GM21619 (cell line): ENCODE results near the gene STX16.

Experiments
- ATAC-seq: cut with Tn5 transposase; IDR thresholded peaks from one replicate; pipeline ENCODE4 v1.9.1; 2021; ENCODE audit not compliant: unreplicated experiment

Gene STX16

DNA sequence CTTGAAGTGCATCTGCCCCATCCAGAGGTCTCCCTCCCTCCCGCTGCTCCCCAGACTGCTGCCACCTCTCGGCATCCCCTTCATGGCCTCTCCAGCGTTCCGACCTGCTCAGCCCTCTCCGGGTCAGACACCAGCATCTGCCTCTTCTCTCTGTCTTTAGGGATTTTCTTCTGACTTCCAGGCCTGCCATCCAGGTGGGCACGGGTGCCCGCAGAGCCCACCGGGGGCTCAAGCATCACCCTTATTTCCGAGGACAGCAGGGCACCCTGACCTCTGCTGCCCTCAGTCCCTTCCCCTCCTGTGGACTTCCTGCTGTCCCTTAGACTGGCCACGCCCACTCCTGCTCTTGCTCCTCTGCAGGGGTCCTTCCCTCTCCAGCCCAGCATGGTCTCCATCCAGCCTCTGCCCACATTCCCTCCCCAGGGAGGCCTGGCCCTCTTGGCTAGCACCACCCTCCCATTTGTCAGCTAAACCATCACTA lies 44.9 kb downstream of the STX16 start:
- no peak for ATAC-seq

DNA sequence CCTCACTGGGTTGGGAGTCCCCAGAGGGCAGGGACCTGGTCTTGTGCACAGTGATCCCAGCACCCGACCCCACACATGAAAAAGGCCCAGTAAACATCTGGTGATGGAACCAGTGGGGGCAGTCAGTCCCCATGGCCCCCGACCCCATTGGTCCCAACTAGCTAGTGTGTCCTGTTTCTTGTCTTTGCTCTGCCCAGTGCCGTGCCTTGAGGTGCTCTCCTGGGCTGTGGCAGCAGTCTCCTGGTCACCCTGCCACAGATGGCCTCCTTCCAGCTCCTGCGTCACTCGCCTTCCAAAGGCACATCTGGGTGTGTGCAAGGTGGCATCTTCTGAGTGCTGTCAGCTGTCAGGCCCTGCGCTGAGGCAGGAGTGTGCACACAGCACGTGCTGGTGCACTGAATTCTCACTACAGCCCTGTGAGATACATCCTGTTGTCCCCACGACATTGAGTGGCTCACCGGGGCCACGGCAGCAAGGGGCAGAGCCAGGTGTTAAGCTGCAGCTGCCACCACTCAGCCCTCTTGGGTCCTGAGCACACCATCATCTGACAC lies 45.4 kb downstream of the STX16 start:
- ATAC-seq: no peak

DNA sequence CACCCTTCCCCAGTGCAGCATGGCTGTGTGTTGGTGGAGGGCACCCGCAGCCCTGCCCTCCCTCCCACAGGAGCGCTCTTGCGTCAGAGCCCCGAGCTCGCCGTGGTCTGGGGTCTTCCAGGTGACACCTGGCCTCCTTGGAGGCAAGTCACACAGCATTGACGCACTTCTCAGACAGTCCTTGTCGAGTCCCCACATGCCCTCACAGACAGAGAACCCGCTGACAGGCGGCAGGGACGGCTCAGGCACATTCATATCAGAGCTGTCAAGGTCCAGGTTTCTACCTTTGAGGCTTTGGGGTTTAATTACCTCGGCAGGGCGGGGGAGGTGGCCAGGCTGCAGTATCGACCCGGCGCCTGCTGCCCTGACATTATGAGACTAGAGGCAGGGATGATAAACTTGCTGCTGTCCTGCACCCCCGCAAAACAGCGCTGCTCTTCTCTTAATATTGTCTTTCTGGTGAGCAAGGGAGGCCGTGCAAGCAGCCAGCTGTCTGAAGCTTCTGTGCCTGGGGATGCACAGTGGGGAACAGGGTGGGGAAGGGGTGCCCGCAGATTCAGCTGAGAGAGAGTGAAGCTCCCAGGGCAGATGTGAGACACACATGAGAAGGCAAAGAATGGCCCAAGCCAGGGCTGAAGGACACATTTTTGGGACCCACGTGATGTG lies 46.3 kb downstream of the STX16 start:
- no peak for ATAC-seq

DNA sequence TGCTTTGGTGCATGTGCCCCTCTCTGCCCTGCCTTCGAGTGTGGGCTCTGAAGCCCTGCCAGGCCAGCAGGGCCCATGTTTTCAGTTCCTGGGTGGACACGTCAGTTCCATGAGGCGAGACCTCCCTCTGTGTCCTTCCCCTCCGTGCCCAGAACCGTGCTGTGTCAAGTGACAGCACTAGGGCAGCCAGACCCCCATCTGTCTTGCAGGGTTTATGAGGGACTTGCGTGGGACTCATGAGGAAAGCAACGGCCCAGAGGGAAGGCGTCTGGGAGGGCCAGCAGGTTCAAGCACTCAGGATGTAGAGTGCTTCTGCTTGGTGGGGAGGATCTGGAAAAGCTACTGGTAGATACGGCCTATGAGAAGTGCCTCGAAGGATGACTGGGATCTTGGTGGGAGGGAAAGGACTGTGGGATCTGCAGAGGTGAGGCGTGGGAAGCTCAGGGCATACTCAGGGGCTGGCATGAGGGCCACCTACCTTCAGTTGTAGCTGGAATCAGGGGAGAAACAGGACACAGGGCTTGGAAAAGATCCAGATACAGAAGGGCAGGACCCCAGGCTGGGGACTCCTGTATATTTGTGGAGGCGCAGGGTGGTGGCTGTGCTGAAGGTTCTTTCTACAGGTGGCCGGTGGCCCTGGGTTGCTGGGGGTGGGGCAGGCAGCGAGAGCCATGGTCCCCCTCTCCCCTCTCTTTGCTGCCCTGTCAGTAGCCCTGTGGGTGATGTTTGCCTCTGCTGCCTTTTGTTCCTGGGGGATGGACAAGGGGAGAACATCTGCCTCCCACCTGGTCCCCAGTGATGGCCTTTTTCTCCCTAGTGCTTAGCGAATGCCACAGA lies 47.0 kb downstream of the STX16 start:
- no peak for ATAC-seq

DNA sequence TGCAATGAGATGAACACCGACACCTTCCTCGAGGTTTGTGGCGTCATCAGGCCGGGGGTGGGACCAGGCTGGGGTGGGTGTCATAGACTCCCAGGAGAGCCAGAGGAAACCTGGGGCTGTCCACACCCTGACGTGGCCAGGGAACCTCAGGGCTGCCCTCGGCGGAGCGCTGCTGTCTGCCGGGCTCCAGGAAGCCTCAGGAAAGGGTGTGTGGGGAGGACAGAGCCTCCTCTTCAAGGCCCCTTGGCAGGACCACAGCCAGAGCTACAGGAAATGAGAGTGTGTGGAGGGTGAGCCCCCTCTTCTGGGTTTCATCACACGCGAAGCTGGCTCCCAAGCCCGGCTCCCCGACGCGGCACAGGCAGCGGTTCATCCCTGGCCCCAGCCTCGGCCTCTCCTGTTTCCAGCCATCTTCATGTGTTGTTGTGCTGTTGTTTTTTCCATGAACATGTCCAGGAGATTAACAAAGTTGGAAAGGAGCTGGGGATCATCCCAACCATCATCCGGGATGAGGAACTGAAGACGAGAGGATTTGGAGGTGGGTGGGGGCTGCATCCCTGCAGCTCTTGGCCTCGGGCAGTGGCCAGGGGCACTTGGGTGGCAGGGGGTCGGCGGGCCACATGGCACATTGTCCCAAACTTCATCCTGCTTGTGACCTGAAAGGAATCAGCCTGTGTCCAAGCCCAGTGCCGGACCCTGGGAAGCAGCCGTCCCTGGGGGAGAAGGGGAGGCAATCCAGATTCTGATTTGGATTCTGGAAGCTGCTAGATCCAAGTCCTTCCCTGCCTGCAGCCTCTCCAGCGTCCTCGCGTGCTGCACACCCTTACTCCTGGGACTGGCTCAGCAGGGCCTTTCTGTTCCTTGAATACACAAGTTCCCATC lies 47.9 kb downstream of the STX16 start:
- no peak for ATAC-seq

DNA sequence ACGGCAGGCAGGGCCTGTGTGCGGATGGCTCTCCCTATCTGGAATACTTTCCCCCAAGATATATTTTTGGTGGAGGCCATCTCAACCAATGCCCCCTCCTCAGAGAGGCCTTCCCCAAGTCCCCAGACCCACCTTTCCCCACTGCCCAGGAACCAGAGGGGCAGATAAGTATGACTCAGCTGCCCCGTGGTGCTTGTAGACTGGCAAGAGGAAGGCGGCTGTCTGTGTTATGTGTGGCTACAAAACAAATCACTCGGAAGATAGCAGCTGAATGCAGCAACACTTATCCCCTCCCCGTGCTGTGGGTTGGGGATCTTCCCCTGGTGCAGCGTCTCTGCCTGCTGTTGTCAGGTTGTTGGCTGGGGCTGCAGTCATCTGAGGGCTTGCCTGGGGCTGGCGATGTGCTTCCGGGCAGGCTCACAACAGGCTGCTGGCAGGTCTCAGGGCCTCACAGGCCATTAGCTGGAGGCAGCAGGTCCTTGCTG lies 48.6 kb downstream of the STX16 start:
- no peak for ATAC-seq

DNA sequence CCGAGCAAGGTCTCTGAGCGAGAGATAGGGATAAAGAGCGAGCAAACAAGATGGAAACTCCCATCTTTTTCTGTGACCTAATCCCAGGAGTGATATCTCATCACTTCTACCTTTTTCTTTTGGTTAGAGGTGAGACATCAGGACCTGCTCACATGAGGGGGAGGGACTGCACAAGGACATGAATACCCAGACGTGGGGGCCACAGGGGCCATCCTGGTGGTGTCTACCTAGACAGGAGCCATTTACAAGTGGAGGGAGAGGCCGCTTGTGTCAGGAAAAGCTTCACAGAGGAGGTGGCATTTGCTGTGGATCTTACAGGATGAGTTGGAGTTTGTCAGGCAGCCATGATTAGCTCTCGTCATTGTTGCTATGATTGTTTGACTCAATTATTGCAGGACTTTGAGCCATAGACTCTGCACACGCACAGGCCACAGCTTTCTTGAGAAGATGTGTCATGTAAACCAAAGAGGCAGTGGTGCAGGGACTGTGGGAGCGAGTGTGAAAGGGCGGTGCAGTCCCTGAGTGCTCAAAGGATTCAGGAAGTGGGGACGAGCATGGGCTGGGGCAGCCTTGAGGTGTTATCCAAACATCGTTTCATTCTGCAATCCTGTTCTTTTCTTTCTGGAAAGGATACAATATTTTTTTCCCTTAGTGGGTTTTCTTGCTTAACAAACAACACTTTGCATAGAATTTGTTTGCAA lies 49.2 kb downstream of the STX16 start:
- no peak for ATAC-seq

DNA sequence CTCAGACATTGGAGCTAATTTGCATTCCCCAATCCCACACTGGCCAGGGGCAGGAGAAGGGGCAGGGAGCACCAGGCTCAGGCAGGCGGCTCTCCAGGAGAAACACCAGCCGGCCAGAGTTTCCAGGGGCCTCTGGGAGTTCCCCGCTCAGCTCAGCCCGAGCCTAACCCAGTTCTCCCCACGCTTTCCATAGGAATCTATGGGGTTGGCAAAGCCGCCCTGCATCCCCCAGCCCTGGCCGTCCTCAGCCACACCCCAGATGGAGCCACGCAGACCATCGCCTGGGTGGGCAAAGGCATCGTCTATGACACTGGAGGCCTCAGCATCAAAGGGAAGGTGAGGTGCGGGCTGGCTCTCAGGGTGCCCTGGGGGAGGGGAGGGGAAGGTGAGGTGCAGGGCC lies 49.7 kb downstream of the STX16 start:
- no peak for ATAC-seq

DNA sequence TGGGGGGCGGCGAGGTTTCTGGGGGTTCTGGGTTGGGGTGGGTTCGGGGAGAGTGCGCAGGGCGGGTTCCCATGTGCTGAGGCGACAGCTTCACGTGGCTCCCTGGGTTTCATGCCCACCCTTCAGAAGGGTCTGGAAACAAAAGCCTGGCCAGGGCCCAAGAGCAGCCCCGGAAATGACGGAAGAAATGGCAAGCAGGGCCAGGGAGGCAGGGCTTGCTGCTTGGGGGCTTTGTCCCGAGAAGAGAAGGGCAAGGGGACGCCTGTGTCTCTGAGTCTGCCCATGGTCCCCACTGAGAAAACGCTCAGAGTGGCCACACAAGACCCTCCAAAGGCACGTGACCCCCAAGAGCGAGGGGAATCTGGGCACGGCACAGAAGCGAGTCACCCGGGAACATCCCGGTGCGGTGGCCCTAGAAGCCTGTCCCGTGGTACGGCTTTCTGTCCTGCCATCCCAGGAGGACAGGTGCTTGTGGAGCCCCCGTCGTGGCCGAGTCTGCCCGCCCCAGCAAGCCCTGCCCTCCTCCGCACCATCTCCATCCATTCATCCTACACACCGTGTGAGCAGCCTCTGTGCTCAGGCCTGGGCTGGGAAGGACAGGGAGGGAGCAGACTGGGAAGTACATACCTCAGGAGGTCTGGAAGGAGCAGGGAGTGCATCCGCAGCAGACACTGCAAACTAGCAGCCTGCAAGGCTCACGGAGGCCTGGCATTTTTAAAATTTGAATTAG lies 50.5 kb downstream of the STX16 start:
- ATAC-seq: no peak

DNA sequence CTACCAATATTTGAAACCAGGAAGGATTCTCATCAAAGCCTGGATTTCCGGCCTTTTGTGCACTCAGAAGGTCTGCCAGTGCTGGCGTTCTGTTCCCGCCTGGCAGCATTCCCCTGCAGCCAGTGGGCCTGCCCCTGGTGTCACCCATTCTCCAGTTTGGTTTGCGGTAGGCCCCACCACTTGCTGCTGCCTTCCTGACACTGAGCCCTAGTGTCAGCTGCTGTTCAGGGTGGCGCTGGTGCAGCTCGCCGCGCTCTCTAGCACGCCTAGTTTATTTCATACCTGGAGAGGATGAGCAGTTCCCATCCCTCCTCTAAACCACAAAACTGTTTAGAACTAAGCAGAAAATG lies 51.1 kb downstream of the STX16 start:
- no peak for ATAC-seq

DNA sequence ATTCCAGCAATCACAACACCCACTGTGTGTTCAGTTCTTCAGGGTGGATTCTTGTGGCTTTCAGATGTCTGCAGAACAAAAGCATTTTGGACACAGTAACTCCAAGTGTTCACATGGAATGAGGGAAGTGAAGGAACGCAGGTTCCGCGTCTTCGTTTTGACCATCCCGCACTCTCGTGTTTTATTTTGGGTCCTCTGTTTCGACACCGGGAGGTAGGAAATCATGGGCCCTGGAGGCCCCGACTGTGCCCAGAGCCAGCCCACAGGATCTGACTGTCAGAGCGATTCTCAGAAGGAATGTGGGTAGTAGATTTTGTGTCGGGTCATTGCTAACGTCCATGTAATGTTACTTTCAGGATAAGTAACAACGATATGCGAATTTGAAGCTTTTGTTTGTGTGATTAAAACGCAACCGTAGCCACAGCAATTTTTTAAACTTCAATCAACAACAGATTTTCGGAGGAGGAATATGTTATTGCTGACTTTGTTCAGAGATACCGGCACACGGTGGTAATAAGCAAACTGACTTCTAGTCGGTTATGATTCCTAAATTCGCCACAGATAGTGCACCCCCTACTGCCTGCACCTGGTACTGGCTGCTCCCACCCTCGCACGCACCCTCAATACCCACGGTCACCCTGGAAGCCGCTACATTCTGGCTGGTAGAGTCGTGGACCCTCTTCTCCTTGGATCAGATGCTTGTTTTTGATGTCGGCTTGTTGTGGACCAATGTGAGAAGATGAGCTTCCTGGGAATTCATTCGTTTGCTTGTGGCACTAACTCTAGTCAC lies 52.0 kb downstream of the STX16 start:
- ATAC-seq: no peak

DNA sequence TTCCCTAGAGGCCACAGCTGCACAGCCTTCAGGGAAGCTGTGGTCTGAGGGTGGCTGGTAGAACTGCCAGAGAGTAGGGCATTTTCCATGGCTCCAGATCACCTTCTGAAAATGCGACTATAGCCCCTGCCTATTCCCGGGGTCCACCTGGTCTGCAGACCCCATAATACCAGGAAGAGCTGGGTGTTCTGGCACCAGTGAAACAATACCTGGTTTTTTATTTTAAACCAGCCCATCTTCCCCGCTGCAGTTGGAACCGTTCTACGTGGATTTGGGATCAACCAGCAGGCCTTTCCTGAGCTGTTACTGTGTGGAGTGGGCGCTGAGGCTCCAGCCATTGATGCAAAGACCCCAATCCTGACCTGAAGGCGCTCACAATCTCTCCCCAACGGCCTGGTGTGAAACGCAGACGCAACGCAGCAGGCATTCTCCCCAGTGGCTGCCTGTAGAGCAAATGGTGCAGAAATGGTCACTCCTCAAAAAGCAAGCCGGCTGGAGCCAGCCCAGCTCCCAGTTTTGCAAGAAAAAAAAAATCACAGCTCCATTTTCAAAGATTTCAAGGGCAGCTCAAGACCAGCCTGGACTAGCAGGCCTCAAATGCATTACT lies 52.8 kb downstream of the STX16 start:
- no peak for ATAC-seq

DNA sequence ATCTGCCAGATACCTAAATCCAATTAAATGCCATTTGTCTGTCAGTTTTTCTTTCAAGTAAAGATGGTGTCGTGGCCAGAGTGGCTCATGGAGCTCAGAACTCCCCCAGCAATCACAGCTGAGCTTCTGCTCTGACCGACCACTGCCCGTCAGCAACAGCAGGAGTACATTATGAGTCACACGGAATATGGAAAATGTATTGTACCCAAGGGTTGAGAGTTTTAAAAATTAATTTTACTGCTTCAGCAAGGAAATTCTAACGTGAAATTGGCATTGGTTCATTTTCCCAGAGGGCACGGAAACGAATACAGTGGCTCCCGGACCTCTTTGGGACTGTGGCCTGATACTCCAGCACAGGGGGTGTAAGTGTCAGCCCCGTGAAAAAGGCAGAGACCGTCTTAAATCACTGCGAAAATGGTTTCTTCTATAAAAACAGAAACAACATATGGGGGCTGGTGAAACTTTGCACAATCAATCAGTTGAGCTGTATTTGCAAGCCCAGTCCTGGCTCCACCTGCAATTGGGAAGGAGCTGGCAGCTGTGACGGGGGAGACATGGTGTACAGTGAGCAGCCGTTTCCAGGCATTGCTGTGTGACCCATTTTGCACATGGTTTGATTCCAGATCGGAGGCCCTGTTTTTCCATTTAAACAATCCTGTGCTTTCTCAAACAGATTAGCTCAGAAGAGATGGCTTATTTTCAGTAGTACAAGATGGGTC lies 54.3 kb downstream of the STX16 start:
- ATAC-seq: no peak

DNA sequence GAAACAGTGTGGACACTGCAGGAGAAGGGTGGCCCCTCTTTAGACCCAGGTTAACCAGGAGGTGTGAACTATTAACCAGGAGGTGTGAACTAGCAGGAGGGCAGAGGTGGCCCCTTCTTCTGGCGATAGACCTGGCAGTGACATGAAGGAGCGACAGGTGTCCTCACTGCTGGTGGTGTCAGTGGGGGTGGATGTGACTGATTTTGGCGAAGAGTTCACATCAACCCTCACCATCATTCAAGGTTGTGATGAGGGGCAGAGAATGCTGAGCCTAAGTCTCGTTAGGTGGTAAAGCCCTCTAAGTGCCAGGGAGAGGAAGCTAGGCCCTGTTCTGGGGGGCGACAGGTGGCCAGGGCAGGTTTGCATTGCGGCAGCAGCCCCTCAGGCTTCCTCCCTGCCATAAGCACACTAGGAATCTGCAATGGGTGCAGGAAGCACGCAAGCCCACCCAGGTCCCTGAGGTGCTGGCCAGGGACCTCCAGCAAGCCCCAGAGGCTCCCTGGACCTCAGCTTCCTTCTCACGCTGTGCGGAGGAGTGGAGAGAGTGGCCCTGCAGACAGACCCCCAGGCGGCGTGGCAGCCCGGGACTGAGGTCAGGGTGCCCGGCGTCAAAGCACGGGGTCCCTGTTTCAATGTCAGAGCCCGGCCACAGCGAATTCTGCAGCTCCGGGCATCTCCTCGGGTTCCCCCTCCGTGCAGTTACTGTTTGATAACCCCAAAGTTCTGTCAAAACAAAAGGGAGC lies 55.2 kb downstream of the STX16 start:
- ATAC-seq: no peak

DNA sequence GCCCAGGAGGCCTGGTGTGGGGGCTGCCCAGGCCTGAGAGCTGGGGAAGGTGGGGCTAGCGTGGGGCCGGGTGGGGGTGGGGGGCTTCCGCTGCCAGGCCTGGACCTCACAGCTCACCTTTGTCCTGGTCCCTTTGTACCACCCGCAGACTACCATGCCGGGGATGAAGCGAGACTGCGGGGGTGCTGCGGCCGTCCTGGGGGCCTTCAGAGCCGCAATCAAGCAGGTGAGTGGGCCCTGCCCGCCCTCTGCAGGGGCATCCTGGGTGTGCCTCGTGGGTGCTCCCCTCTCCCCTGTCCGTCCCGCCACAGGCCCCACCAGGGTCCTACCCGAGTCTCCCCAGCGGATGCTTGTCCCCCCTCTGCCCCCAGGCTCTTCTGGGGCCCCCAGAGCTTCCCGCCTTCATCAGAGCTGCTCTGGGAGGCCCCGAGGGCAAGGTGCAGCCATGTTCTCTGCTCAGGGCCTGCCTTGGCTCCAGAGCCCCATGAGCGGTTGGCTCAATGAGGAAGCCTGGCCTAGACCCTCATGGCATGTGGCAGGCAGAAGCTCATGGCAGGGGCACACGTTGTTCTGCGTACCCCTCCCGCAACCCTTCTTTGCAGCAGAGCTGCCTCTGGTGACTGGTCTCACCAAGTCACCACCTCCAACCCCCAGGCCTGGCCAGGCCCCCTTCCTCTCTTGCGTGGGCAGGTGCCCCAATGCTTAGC lies 56.0 kb downstream of the STX16 start:
- no peak for ATAC-seq

DNA sequence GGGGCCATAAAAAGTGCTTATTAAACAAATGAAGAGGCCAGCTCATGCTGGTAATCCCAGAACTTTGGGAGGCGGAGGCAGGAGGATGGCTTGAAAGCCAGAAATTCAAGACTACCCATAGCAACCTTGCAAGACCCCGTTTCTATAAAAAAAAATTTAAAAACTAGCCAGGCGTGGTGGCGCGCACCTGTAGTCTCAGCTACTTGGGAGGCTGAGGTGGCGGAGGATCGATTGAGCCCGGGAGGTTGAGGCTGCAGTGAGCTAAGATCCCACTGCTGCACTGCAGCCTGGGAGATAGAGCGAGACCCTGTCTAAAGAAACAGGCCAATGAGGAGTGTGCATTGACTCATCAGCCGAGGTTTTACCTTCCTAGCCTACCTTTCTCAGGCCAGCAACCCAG lies 56.7 kb downstream of the STX16 start:
- no peak for ATAC-seq
